ENCODE data around the gene NELFE. TPM values are rescaled to one million over a fixed set of nuclear protein-coding genes. Genes with fewer than 3 reads are reported as not detected.
"Not testable (repeated sequence)": the region's sequence is repeated elsewhere in the genome, so short reads cannot be mapped to it uniquely, and the experiment has no call there.

NELFE gene
- total and polyA plus RNA-seq, 2 donors (not counting 1 experiment from before 2014, with no cell fraction given): 81.7 to 85.5 TPM

GRCh38 chr6:31978831-31979230, 20.1 kb upstream of the NELFE start:
- no peak overlapping the region for H3K4me2 ChIP-seq (ENCODE audit: extremely low read depth, insufficient read depth, low read length)
- no peak overlapping the region for H3K27ac ChIP-seq (ENCODE audit: insufficient read depth, low read length)
- no peaks in the 10 kb centered on the region for H3K9me3 ChIP-seq (ENCODE audit: control insufficient read depth, insufficient read depth, low read depth, low read length)
- peaks cover 2% of the 10 kb centered on the region for H3K36me3 ChIP-seq (ENCODE audit: control insufficient read depth, insufficient read depth, low read length)
- no peaks in the 10 kb centered on the region for H4K20me1 ChIP-seq (ENCODE audit: control insufficient read depth, extremely low read depth, insufficient read depth, low read length)
- no peak overlapping the region for H2AFZ ChIP-seq (ENCODE audit: low read length)
- no peak for DNase-seq (ENCODE audit: low read depth in 2 of 2)
- TF ChIP-seq CTCF (conservative IDR thresholded peaks at IDR 0.05 in 1 of 2, IDR thresholded peaks at IDR 0.05 in 1 of 2; ENCODE audit: low read depth in 1 of 2, low read length in 2 of 2) (no peak), EZH2 (IDR thresholded peaks at IDR 0.05; ENCODE audit: low read length, missing control alignments) (no peak)
- no peak overlapping the region for H3K4me3 ChIP-seq (replicated peaks in 1 of 4; ENCODE audit: control extremely low read depth in 1 of 4, insufficient read depth in 1 of 4, low read depth in 3 of 4, low read length in 4 of 4)
- H3K9ac ChIP-seq (ENCODE audit: insufficient read depth, low read length): no peak overlapping the region
- H3K27me3 ChIP-seq (ENCODE audit: control insufficient read depth, insufficient read depth, low read length): no peaks in the 10 kb centered on the region
- no peaks in the 10 kb centered on the region for H3K4me1 ChIP-seq (ENCODE audit: control insufficient read depth, extremely low read depth, insufficient read depth, low read length)
- peaks cover 2% of the 10 kb centered on the region for H3K79me2 ChIP-seq (ENCODE audit: control insufficient read depth, insufficient read depth, low read length)

- Histone ChIP-seq H3K9ac (ENCODE audit: insufficient read depth, low read length) (no peak overlapping the region), H3K4me2 (ENCODE audit: extremely low read depth, insufficient read depth, low read length) (no peak overlapping the region)
- TF ChIP-seq EZH2 (IDR thresholded peaks at IDR 0.05; ENCODE audit: low read length, missing control alignments) (no peak), CTCF (conservative IDR thresholded peaks at IDR 0.05 in 1 of 2, IDR thresholded peaks at IDR 0.05 in 1 of 2; ENCODE audit: low read depth in 1 of 2, low read length in 2 of 2) (no peak)
Observed at GRCh38 chr6:31977816-31978431, 19.2 kb upstream of the NELFE start.

GRCh38 chr6:31976065-31976464, 17.3 kb upstream of the NELFE start:
- H2AFZ ChIP-seq (ENCODE audit: low read length); H3K27me3 ChIP-seq (ENCODE audit: control insufficient read depth, insufficient read depth, low read length); H3K9ac ChIP-seq (ENCODE audit: insufficient read depth, low read length); H3K4me3 ChIP-seq (replicated peaks in 1 of 4; ENCODE audit: control extremely low read depth in 1 of 4, insufficient read depth in 1 of 4, low read depth in 3 of 4, low read length in 4 of 4); H3K9me3 ChIP-seq (ENCODE audit: control insufficient read depth, insufficient read depth, low read depth, low read length); H3K4me2 ChIP-seq (ENCODE audit: extremely low read depth, insufficient read depth, low read length); H3K36me3 ChIP-seq (ENCODE audit: control insufficient read depth, insufficient read depth, low read length); H4K20me1 ChIP-seq (ENCODE audit: control insufficient read depth, extremely low read depth, insufficient read depth, low read length); H3K4me1 ChIP-seq (ENCODE audit: control insufficient read depth, extremely low read depth, insufficient read depth, low read length); H3K27ac ChIP-seq (ENCODE audit: insufficient read depth, low read length); DNase-seq (ENCODE audit: low read depth in 2 of 2): not testable (repeated sequence)
- H3K79me2 ChIP-seq (ENCODE audit: control insufficient read depth, insufficient read depth, low read length): peaks cover 21% of the 10 kb centered on the region

More at GRCh38 chr6:31977816-31978431, 19.2 kb upstream of the NELFE start:
- peaks cover 6% of the 10 kb centered on the region for H3K4me1 ChIP-seq (ENCODE audit: control insufficient read depth, extremely low read depth, insufficient read depth, low read length)
- H3K79me2 ChIP-seq (ENCODE audit: control insufficient read depth, insufficient read depth, low read length): peaks cover 10% of the 10 kb centered on the region
- no peak overlapping the region for H3K27ac ChIP-seq (ENCODE audit: insufficient read depth, low read length)
- DNase-seq (ENCODE audit: low read depth in 2 of 2): no peak
- no peaks in the 10 kb centered on the region for H3K9me3 ChIP-seq (ENCODE audit: control insufficient read depth, insufficient read depth, low read depth, low read length)
- H2AFZ ChIP-seq (ENCODE audit: low read length): no peak overlapping the region
- peaks cover 2% of the 10 kb centered on the region for H3K36me3 ChIP-seq (ENCODE audit: control insufficient read depth, insufficient read depth, low read length)
- H4K20me1 ChIP-seq (ENCODE audit: control insufficient read depth, extremely low read depth, insufficient read depth, low read length): no peaks in the 10 kb centered on the region
- no peaks in the 10 kb centered on the region for H3K27me3 ChIP-seq (ENCODE audit: control insufficient read depth, insufficient read depth, low read length)
- H3K4me3 ChIP-seq (replicated peaks in 1 of 4; ENCODE audit: control extremely low read depth in 1 of 4, insufficient read depth in 1 of 4, low read depth in 3 of 4, low read length in 4 of 4): no peak overlapping the region

Data from fibroblast of lung (primary cell).